Stimulated activated CD4-positive, alpha-beta T cell treated with anti-CD3 and anti-CD28 coated beads, Interleukin-1b, Interleukin-23, amount 100 ng/mL, for 4 hours (primary cell): ENCODE measurements around the gene MYH15.
"Not testable (repeated sequence)": the region's sequence is repeated elsewhere in the genome, so short reads cannot be mapped to it uniquely, and the experiment has no call there.

Experiments
- DNase-seq, 2 donors: peaks; one replicate each; pipeline ENCODE4 v3.0.0-alpha.2; 2020; ENCODE audit warnings: low read depth in 2 of 2

Gene MYH15

DNA sequence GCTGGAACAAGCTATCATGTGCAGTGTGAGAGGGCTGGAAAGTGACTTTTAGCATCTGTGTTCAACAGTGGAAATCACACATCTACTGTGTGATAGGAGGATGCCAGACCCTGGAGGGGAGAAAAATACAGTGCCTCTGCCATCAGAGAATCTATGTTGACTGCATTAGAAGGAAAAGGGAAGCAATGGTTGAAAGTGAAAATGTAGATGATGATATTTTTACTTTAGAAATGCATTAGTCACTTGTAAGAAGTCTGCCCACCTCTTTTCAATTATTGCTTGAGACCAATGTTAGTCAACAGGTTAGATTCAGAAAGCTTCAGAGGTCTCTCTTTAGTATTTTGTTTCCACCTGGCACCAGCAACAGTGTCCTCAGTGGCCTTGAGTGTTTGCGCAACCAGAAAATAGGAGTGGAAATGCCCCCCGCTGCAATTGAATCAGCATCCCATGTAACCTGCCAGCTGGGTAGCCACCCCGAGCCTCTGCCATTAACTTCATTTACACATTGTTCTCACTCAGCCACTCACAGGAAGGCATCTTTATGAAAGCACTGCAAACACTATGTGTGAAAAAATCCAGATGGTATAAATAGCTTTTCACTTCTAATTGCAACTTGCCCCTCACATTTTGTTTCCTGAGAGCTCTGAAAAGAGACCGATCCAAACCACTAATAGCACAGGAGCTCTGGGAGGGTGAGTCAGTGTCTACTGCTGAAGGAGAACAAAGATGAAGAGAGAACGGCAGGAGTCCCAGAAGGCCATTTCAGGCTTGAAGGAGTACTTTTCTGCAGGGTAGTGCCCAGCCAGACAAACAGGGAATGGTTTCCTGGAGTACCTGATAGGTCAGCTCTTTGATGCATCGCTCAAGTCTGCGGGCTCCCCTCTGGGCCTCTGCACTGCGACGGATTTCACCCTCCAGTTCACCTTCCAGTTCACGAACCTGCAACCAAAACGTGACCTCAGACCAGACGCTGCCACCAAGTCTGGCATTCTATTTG, 122.0 kb downstream of the MYH15 start:
- DNase-seq, result no peak

GRCh38 chr3:108387063-108387462, 123.3 kb downstream of the MYH15 start:
- no peak for DNase-seq

- DNase-seq, result no peak
Measured at GRCh38 chr3:108383306-108383705, 127.1 kb downstream of the MYH15 start.

DNA sequence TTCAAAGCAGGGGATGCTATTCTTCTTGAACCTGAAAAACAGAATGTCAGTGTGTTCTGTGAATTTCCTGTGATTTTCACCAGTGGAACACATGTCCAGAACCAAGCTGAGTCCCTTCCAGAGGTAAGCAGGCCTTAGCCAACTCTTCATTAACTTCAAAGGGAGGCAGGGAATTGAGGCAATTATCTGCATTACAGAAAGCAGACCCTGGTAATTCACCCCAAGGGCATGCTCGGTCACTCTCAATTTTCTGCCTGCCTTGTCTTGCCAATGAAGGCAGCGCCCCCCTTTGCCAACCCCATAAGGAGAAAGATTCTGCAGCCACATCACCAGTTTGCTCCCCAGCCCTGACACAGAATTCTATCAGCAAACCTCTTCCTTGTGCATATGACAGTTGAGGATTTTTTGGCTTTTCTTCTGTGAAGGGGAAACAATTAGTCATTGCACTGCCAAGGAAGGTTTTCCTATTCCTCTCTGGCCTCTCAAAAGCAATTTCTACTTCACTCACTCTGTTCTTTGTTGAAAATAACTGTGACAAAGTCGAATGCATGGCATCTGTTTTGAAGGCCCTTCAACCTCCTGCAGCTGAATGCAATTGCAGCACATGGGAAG, 128.8 kb downstream of the MYH15 start:
- DNase-seq, result no peak

DNA sequence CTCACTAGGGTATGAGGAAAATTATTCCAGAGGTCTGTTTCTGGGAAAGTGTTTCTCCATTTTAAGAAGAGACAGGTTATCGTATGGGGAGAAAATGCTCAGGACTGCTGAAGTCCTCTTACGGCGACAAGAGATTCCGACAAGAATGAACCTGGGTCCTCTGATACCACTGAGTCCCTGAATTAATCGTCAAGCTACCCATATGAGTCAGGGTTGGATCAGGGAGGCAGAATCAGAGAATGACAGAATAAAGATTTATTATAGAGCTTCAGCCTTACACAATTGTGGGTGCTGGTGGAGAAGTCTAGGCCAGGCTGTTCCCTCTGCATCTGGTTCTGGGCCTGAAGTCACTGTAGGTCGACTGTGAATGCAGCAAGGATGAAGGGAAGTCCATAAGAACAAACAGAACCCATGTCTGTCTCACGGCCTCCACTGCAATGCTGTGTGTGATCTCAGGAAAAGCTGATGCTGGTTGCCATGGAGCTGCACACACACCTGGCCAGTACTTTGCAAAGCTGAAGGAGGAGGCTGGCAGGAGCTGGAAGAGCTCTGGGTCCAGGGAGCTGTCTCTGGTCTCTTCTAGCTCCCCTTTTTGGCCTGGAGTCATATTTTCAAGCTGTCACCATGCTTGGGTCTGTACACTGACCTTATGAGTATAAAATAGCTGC, 130.1 kb downstream of the MYH15 start:
- DNase-seq, result no peak

DNA sequence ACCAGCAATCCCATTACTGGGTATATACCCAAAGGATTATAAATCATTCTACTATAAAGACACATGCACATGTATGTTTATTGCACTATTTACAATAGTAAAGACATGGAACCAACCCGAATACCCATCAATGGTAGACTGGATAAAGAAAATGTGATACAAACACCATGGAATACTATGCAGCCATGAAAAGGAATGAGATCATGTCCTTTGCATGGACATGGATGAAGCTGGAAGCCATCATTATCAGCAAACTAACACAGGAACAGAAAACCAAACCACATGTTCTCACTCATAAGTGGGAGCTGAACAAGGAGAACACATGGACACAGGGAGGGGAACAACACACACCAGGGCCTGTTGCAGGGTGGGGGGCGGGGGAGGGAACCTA, 131.4 kb downstream of the MYH15 start:
- not testable (repeated sequence) for DNase-seq

DNA sequence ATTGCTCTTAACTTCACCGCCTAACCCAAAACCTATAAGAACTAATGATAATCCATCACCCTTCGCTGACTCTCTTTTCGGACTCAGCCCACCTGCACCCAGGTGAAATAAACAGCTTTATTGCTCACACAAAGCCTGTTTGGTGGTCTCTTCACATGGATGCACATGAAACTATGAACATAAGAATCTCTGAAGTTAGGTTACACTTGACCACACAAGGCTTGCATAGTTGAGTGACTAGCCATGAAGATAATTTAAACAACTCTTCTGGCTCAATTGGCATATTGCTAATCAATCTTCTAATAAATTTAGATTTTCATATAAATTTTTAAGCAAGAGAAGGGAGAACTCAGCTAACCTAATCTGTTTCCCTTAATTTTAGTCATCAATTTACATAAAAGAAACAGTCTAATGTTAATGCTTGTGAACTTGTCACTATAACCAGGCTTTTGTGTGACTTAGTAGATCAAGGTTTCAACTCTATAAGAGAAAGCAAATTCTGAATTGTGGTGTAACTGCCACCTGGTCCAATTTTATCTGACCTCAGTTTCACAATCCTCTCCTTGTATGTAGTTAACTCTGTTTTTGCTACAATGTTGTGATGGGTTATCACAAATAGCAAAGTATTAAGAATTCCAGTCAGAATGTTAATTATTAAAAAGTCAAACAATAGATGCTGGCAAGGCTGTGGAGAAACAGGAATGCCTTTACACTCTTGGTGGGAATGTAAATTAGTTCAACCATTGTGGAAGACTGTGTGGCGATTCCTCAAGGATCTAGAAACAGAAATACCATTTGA, 132.0 kb downstream of the MYH15 start:
- no peak for DNase-seq

DNA sequence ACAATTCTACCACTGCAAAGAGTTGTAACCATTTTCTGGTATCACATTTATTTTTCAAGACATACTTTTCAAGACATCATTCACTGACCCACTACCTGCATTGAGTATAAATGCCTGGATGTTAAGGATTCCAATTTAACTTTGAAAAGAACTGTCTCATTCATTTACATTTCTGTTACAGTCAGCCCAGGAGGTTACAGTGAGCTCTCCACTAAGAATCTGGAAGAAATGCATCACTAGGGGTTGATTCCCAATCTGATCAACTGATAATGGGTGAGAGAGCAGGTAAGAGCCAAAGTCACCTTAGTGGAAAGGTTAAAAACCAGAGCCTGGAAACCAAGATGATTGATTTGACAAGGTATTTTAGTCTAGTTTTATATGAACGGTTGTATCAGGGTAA, 133.0 kb downstream of the MYH15 start:
- no peak for DNase-seq

GRCh38 chr3:108376026-108376425, 134.4 kb downstream of the MYH15 start:
- no peak for DNase-seq

- DNase-seq, result no peak
Measured at GRCh38 chr3:108359011-108359410, 151.4 kb downstream of the MYH15 start.

GRCh38 chr3:108357042-108357441, 153.4 kb downstream of the MYH15 start:
- DNase-seq, result no peak

DNA sequence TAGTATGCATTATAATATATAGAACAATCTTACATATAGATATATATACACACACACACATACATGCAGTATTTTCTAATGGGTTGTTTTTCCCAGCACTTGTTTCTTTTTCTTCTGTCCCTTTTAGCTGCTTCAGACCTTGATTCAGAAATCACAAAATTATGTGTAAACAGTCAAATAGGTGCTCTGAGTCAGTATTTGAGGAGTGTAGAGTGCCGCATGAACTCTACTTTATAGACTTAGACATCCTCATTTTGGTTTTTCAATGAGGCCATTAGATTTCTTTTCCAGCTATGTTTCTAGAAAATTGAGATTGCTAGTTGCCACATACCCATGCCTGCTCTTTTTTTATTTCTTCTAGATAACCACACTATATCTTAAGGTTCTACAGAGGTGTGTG, 155.8 kb downstream of the MYH15 start:
- DNase-seq, result no peak

- no peak for DNase-seq
Measured at GRCh38 chr3:108352176-108352575, 158.2 kb downstream of the MYH15 start.

- no peak for DNase-seq
Measured at GRCh38 chr3:108346301-108347227, 163.8 kb downstream of the MYH15 start.

- DNase-seq, result no peak
Measured at GRCh38 chr3:108345492-108346205, 164.7 kb downstream of the MYH15 start.

- DNase-seq, result no peak
Measured at GRCh38 chr3:108343491-108343890, 166.9 kb downstream of the MYH15 start.

GRCh38 chr3:108342837-108343486, 167.4 kb downstream of the MYH15 start:
- no peak for DNase-seq

DNA sequence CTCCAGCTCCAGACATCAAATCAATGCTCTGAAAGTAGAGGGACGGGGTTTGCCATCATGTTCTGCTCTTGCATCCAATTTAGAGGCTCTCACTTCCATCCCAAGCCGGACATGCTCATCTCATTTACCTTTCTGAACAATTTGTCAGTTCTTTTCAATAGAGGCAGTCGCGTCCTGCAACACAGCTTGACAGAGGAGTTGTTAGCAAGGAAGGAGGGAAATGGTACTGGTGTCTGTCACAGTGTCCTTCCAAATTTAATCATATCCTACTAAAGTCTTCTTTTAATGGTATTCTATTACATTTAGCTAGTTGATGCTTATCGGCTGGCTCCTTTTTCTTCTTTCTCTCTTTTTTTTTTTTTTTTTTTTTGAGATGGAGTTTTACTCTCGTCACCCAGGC, 168.5 kb downstream of the MYH15 start:
- DNase-seq, result no peak

- DNase-seq, result no peak
Measured at GRCh38 chr3:108338901-108339545, 171.4 kb downstream of the MYH15 start.
